IMR-90 (cell line): ENCODE data around the gene PAX2. TPM values are rescaled to one million over a fixed set of nuclear protein-coding genes. Genes with fewer than 3 reads are reported as not detected.

Experiments
- ATAC-seq: fragments of 200-7000 bp; cut with Tn5 transposase; 2 replicates; pipeline ENCODE4 v1.9.1; 2020; ENCODE audit warnings: low read depth, mild to moderate bottlenecking, moderate library complexity
- BruUV-seq: library from RNA; stranded (reverse); fragments of 400-500 nt; replicated peaks from 2 replicates; lab custom pipeline; 2021; lab: Mats Ljungman, UMichigan
- CTCF ChIA-PET: fragments of 300-600 bp; formaldehyde crosslinking; extraction: SDS; loops from one replicate; lab custom pipeline; 2021; ENCODE audit warnings: antibody characterized with exemption; lab: Yijun Ruan, JAX
- POLR2A ChIA-PET: fragments of 300-600 bp; sonication (Branson Sonifier 250); formaldehyde crosslinking; loops from one replicate; lab custom pipeline; 2022; ENCODE audit warnings: antibody characterized with exemption; ENCODE audit not compliant: unreplicated experiment; lab: Charles Lee
- DNase-seq: peaks from one replicate; pipeline ENCODE4 v3.0.0; 2013
- H2AFZ ChIP-seq: replicated peaks from 2 replicates; pipeline ENCODE3; 2013; ENCODE audit warnings: low read length, mild to moderate bottlenecking; ENCODE audit not compliant: poor library complexity
- H2AK5ac ChIP-seq: 2 replicates; pipeline ENCODE4 v1.6.1; 2013; ENCODE audit warnings: low read depth, low read length, inconsistent platforms
- H2AK9ac ChIP-seq: replicated peaks from 2 replicates; pipeline ENCODE3; 2013; ENCODE audit warnings: mild to moderate bottlenecking, low read depth, low read length, moderate library complexity; ENCODE audit not compliant: poor library complexity
- H2BK120ac ChIP-seq: 2 replicates; pipeline ENCODE4 v1.6.1; 2013; ENCODE audit warnings: low read depth, low read length, inconsistent platforms
- H2BK15ac ChIP-seq: 3 replicates; pipeline ENCODE4 v1.6.1; 2013; ENCODE audit warnings: low read depth, low read length, inconsistent platforms
- H2BK20ac ChIP-seq: 2 replicates; pipeline ENCODE4 v1.6.1; 2013; ENCODE audit warnings: low read depth, mild to moderate bottlenecking, inconsistent platforms, low read length, moderate library complexity
- H2BK5ac ChIP-seq: 2 replicates; pipeline ENCODE4 v1.6.1; 2013; ENCODE audit warnings: mild to moderate bottlenecking, low read depth, low read length, inconsistent platforms; ENCODE audit not compliant: poor library complexity, severe bottlenecking
- H3K14ac ChIP-seq: replicated peaks from 2 replicates; pipeline ENCODE4 v1.6.1; 2013; ENCODE audit warnings: low read depth, low read length, inconsistent platforms
- H3K18ac ChIP-seq: 2 replicates; pipeline ENCODE4 v1.6.1; 2013; ENCODE audit warnings: low read depth, low read length, control low read depth
- H3K23ac ChIP-seq: 2 replicates; pipeline ENCODE4 v1.6.1; 2013; ENCODE audit warnings: low read depth, low read length, inconsistent platforms
- H3K27ac ChIP-seq: 2 replicates; pipeline ENCODE4 v1.5.1; 2013; ENCODE audit warnings: mild to moderate bottlenecking, control low read depth, low read length; ENCODE audit not compliant: insufficient read depth
- H3K27me3 ChIP-seq: 2 replicates; pipeline ENCODE4 v1.6.1; 2013; ENCODE audit warnings: low read length; ENCODE audit not compliant: control insufficient read depth, insufficient read depth
- H3K36me3 ChIP-seq: 2 replicates; pipeline ENCODE4 v1.6.1; 2013; ENCODE audit warnings: low read length, mixed read lengths; ENCODE audit not compliant: control insufficient read depth, insufficient read depth
- H3K4ac ChIP-seq: 2 replicates; pipeline ENCODE4 v1.6.1; 2013; ENCODE audit warnings: low read depth, low read length, inconsistent platforms
- H3K4me1 ChIP-seq: 2 replicates; pipeline ENCODE4 v1.6.1; 2013; ENCODE audit warnings: low read length, mixed read lengths; ENCODE audit not compliant: control insufficient read depth, insufficient read depth
- H3K4me2 ChIP-seq: 2 replicates; pipeline ENCODE4 v1.6.1; 2013; ENCODE audit warnings: low read depth, mild to moderate bottlenecking, control low read depth, low read length, moderate library complexity
- H3K4me3 ChIP-seq: 2 replicates; pipeline ENCODE4 v1.5.1; 2013; ENCODE audit warnings: low read depth, mild to moderate bottlenecking, control low read depth, low read length, moderate library complexity; ENCODE audit not compliant: insufficient read depth
- H3K56ac ChIP-seq: 2 replicates; pipeline ENCODE4 v1.6.1; 2013; ENCODE audit warnings: low read length, inconsistent platforms; ENCODE audit not compliant: insufficient read depth; ENCODE audit errors: extremely low read depth
- H3K79me1 ChIP-seq, 2 experiments: 2 replicates each; pipeline ENCODE4 v1.6.1; 2013; ENCODE audit warnings: low read length in 2 of 2, inconsistent platforms in 1 of 2, low read depth in 1 of 2
- H3K9ac ChIP-seq: 2 replicates; pipeline ENCODE4 v1.6.1; 2013; ENCODE audit warnings: low read depth, low read length, control low read depth
- H3K9me1 ChIP-seq: 2 replicates; pipeline ENCODE4 v1.6.1; 2013; ENCODE audit warnings: low read length, inconsistent platforms; ENCODE audit not compliant: insufficient read depth
- H3K9me3 ChIP-seq: 2 replicates; pipeline ENCODE4 v1.6.1; 2013; ENCODE audit warnings: low read length; ENCODE audit not compliant: control insufficient read depth, insufficient read depth
- H4K20me1 ChIP-seq: 2 replicates; pipeline ENCODE4 v1.6.1; 2013; ENCODE audit warnings: low read length, inconsistent platforms; ENCODE audit not compliant: insufficient read depth
- H4K5ac ChIP-seq: 2 replicates; pipeline ENCODE4 v1.6.1; 2013; ENCODE audit warnings: mild to moderate bottlenecking, low read depth, low read length, control low read depth
- H4K8ac ChIP-seq, 2 experiments: 2 replicates each; pipeline ENCODE4 v1.6.1; 2013; ENCODE audit warnings: low read depth in 2 of 2, low read length in 2 of 2, control low read depth in 1 of 2, inconsistent platforms in 1 of 2
- H4K91ac ChIP-seq: 2 replicates; pipeline ENCODE4 v1.6.1; 2013; ENCODE audit warnings: low read depth, low read length, inconsistent platforms; ENCODE audit not compliant: insufficient read depth
- BHLHE40 ChIP-seq: fragments of 150-350 bp; IDR thresholded peaks from 2 replicates; pipeline ENCODE4 v1.6.1; 2016; ENCODE audit warnings: mild to moderate bottlenecking, low read depth, low read length
- CEBPB ChIP-seq: IDR thresholded peaks from 2 replicates; pipeline ENCODE4 v1.6.1; 2012; ENCODE audit warnings: low read depth, low read length, improper control_type of control experiment
- CHD1 ChIP-seq: IDR thresholded peaks from 2 replicates; pipeline ENCODE4 v1.6.1; 2012; ENCODE audit warnings: low read depth, low read length, improper control_type of control experiment
- FOS ChIP-seq: fragments of 150-350 bp; IDR thresholded peaks from 2 replicates; pipeline ENCODE4 v1.6.1; 2016; ENCODE audit warnings: low read depth, low read length
- MAFK ChIP-seq: IDR thresholded peaks from 2 replicates; pipeline ENCODE4 v1.6.1; 2012; ENCODE audit warnings: low read depth, low read length, improper control_type of control experiment
- MAZ ChIP-seq: IDR thresholded peaks from 2 replicates; pipeline ENCODE4 v1.6.1; 2012; ENCODE audit warnings: low read depth, mild to moderate bottlenecking, low read length, improper control_type of control experiment, moderate library complexity, borderline replicate concordance
- MXI1 ChIP-seq: IDR thresholded peaks from 2 replicates; pipeline ENCODE4 v1.6.1; 2012; ENCODE audit warnings: low read depth, mild to moderate bottlenecking, low read length, moderate library complexity, borderline replicate concordance
- NFE2L2 ChIP-seq: fragments of 150-350 bp; IDR thresholded peaks from 2 replicates; pipeline ENCODE4 v1.6.1; 2016; ENCODE audit warnings: low read depth, mild to moderate bottlenecking, low read length
- POLR2A ChIP-seq: IDR thresholded peaks from 2 replicates; pipeline ENCODE4 v1.6.1; 2012; ENCODE audit warnings: mild to moderate bottlenecking, low read depth, low read length
- RAD21 ChIP-seq: IDR thresholded peaks from 2 replicates; pipeline ENCODE4 v1.6.1; 2012; ENCODE audit warnings: low read length, improper control_type of control experiment
- RCOR1 ChIP-seq: IDR thresholded peaks from 2 replicates; pipeline ENCODE4 v1.6.1; 2012; ENCODE audit warnings: mild to moderate bottlenecking, low read length, improper control_type of control experiment; ENCODE audit not compliant: insufficient replicate concordance
- RFX5 ChIP-seq: IDR thresholded peaks from 2 replicates; pipeline ENCODE4 v1.8.0; 2012; ENCODE audit warnings: low read depth, mild to moderate bottlenecking, low read length, moderate library complexity
- SMC3 ChIP-seq: fragments of 150-350 bp; IDR thresholded peaks from 2 replicates; pipeline ENCODE4 v1.6.1; 2016; ENCODE audit warnings: low read depth, mild to moderate bottlenecking, antibody characterized with exemption, low read length, moderate library complexity
- WGBS, 2 experiments: methylation state at CpG; one replicate each; pipeline versions ENCODE4 v1.1.5 to v1.1.7; 2013; ENCODE audit warnings: missing lambda C conversion rate in 2 of 2; ENCODE audit not compliant: insufficient read length in 1 of 2; ENCODE audit errors: extremely low coverage in 2 of 2; 5-methylcytosine and 5-hydroxymethylcytosine counted together
- dilution Hi-C: fragments of 300-500 bp; cut with HindIII; formaldehyde crosslinking; loops from one replicate; pipeline ENCODE4 v1.14.3; 2018; ENCODE audit warnings: low sequenced_read_pairs; ENCODE audit not compliant: unreplicated experiment
- in situ Hi-C: fragments of 300-500 bp; cut with MboI; formaldehyde crosslinking; loops from 3 replicates; pipeline ENCODE4 v1.14.3; 2019; ENCODE audit warnings: low sequenced_read_pairs, inconsistent platforms, mixed read lengths
- intact Hi-C: fragments of 100-400 bp; cut with micrococcal nuclease; formaldehyde crosslinking; loops from 2 replicates; pipeline ENCODE4 v1.10.0; 2022
- polyA plus RNA-seq, 3 experiments: library from polyadenylated mRNA; depleted of rRNA; stranded (reverse); fragments of >200 nt; gene quantifications; 2 replicates each; pipeline ENCODE4 v1.2.3, GENCODE V29; 2012; ENCODE audit warnings: low replicate concordance in 1 of 3
- total RNA-seq: library from RNA; depleted of rRNA; stranded (reverse); fragments of >200 nt; gene quantifications from 2 replicates; pipeline ENCODE4 v1.2.3, GENCODE V29; 2012
- TF ChIP-seq, protein P1 (sequence below): fragments of 150-350 bp; IDR thresholded peaks from 2 replicates; pipeline ENCODE4 v1.6.1; 2017; ENCODE audit warnings: mild to moderate bottlenecking, antibody characterized with exemption, low read length, low read depth
- TF ChIP-seq, protein P2 (sequence below): conservative IDR thresholded peaks from 2 replicates; pipeline ENCODE4 v1.5.1; 2012; ENCODE audit warnings: mild to moderate bottlenecking, low read depth, low read length, improper control_type of control experiment
- TF ChIP-seq, protein P3 (sequence below): fragments of 150-350 bp; IDR thresholded peaks from 2 replicates; pipeline ENCODE4 v1.6.1; 2016; ENCODE audit warnings: low read depth, mild to moderate bottlenecking, low read length, moderate library complexity, borderline replicate concordance

Gene PAX2
- total and polyA plus RNA-seq, 2 of the 4 experiments (the other 2 are of a cell fraction), result not detected

DNA sequence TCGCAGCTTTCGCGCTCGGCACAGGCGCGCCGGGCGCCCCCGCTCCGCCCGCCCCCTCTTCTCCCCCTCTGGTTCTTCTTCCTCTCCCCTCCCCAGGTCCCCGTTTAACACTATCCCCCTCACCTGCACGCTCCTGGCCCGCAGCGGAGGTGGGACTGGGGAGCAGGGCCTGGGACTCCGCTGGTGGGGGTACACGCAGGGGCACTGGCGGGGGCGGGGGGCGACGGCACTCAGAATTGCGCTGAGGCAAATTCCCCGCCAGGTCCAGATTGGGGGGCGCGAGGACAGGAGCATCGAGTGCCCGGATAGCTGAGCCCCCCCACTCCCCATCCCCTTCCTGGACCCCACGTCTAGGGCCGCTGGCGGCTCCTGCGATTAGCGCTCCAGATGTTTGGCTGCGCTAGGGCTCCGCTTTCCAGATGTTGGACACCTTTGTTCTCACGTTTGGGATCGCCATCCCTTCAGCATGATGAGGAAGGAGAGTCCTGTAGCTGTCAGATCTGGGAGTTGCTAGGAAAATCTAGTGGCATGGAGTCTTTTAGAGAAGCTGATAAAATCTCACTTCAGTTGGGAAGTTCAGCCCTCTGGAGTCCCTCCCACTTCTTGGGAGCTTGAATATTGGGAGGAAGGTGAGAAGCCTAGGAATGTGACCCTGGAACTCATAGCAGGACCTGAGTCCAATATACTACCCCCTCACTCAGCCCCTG, 31.4 kb upstream of the PAX2 start:
- Histone ChIP-seq H2BK5ac (no peak overlapping the region), H3K36me3 (no peaks in the 10 kb centered on the region), H3K4me3 (no peak overlapping the region), H3K27ac (no peak overlapping the region), H2BK120ac (no peak overlapping the region), H3K4ac (no peak overlapping the region), H3K27me3 (peaks cover 79% of the 10 kb centered on the region), H2AK9ac (no peak overlapping the region), H3K23ac (no peak overlapping the region), H3K9ac (no peak overlapping the region), H4K91ac (no peak overlapping the region), H4K5ac (no peak overlapping the region), H3K4me2 (no peak overlapping the region), H3K56ac (no peak overlapping the region), H4K8ac (no peak overlapping the region), H3K9me3 (peaks cover 2% of the 10 kb centered on the region; the same call in 1 of the 2 replicates), H3K18ac (no peak overlapping the region), H4K20me1 (no peaks in the 10 kb centered on the region), H2BK15ac (no peak overlapping the region), H2AK5ac (no peak overlapping the region), H3K79me1 (no peaks in the 10 kb centered on the region), H3K14ac (no peak overlapping the region), H2BK20ac (no peak overlapping the region), H3K9me1 (no peaks in the 10 kb centered on the region), H2AFZ (no peak overlapping the region), H3K4me1 (no peaks in the 10 kb centered on the region)
- ATAC-seq (no peak), DNase-seq (no peak)
- no TSS peak for BruUV-seq
- ChIA-PET CTCF (no interaction called here), POLR2A (no interaction called here)
- TF ChIP-seq RAD21, result no peak
- no peak for TF ChIP-seq MAFK
- TF ChIP-seq CEBPB, result no peak
- TF ChIP-seq FOS, result no peak
- TF ChIP-seq, protein P1, sequence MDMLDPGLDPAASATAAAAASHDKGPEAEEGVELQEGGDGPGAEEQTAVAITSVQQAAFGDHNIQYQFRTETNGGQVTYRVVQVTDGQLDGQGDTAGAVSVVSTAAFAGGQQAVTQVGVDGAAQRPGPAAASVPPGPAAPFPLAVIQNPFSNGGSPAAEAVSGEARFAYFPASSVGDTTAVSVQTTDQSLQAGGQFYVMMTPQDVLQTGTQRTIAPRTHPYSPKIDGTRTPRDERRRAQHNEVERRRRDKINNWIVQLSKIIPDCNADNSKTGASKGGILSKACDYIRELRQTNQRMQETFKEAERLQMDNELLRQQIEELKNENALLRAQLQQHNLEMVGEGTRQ, result no peak
- no peak for TF ChIP-seq BHLHE40
- no peak for TF ChIP-seq MAZ
- TF ChIP-seq SMC3, result no peak
- TF ChIP-seq, protein P2, sequence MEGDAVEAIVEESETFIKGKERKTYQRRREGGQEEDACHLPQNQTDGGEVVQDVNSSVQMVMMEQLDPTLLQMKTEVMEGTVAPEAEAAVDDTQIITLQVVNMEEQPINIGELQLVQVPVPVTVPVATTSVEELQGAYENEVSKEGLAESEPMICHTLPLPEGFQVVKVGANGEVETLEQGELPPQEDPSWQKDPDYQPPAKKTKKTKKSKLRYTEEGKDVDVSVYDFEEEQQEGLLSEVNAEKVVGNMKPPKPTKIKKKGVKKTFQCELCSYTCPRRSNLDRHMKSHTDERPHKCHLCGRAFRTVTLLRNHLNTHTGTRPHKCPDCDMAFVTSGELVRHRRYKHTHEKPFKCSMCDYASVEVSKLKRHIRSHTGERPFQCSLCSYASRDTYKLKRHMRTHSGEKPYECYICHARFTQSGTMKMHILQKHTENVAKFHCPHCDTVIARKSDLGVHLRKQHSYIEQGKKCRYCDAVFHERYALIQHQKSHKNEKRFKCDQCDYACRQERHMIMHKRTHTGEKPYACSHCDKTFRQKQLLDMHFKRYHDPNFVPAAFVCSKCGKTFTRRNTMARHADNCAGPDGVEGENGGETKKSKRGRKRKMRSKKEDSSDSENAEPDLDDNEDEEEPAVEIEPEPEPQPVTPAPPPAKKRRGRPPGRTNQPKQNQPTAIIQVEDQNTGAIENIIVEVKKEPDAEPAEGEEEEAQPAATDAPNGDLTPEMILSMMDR, result no peak
- no peak for TF ChIP-seq POLR2A
- TF ChIP-seq NFE2L2, result no peak
- TF ChIP-seq RCOR1, result no peak
- TF ChIP-seq MXI1, result no peak
- no peak for TF ChIP-seq RFX5
- TF ChIP-seq CHD1, result no peak
- TF ChIP-seq, protein P3, sequence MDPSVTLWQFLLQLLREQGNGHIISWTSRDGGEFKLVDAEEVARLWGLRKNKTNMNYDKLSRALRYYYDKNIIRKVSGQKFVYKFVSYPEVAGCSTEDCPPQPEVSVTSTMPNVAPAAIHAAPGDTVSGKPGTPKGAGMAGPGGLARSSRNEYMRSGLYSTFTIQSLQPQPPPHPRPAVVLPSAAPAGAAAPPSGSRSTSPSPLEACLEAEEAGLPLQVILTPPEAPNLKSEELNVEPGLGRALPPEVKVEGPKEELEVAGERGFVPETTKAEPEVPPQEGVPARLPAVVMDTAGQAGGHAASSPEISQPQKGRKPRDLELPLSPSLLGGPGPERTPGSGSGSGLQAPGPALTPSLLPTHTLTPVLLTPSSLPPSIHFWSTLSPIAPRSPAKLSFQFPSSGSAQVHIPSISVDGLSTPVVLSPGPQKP, result no peak
- dilution Hi-C loops (no loop called here), in situ Hi-C loops (no loop called here), intact Hi-C loops (no loop called here)
- no CpG with 5 or more reads among the region's 36 CpGs for WGBS, 2 experiments
